Neural progenitor cell (in vitro differentiated cells): ENCODE data around the gene VWA3B.

Experiments used
- EZH2 ChIP-seq: fragments of 200-600 bp; sonication (generic); IDR thresholded peaks from 2 replicates; pipeline ENCODE4 v1.6.1; 2017; ENCODE audit warnings: antibody characterized with exemption, mild to moderate bottlenecking, moderate library complexity
- EZH2phosphoT487 ChIP-seq: fragments of 200-600 bp; sonication (generic); IDR thresholded peaks from 2 replicates; pipeline ENCODE4 v1.6.1; 2017; ENCODE audit warnings: antibody characterized with exemption
- TF ChIP-seq, protein P1 (sequence below): fragments of 200-600 bp; sonication (generic); IDR thresholded peaks from 2 replicates; pipeline ENCODE4 v1.5.1; 2017; ENCODE audit warnings: antibody characterized with exemption, mild to moderate bottlenecking

DNA sequence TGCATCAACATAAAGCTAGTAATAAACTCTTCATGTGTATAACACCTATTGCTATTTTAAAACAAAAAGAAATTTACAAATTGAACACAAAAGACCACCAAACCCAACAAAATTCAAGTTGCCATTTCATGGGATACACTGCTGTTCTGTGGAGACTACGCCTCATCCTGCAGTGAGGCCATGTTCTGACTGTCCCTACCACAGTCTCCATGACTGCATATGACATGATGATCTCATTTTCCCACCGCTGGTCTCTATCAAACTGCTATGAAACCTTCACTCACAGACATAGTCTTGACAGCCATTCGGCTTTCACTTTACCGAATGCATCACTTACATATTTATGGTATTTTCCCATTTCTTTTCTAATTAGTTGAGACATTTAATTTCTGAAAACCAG, 21.2 kb upstream of the VWA3B start:
- TF ChIP-seq, protein P1, sequence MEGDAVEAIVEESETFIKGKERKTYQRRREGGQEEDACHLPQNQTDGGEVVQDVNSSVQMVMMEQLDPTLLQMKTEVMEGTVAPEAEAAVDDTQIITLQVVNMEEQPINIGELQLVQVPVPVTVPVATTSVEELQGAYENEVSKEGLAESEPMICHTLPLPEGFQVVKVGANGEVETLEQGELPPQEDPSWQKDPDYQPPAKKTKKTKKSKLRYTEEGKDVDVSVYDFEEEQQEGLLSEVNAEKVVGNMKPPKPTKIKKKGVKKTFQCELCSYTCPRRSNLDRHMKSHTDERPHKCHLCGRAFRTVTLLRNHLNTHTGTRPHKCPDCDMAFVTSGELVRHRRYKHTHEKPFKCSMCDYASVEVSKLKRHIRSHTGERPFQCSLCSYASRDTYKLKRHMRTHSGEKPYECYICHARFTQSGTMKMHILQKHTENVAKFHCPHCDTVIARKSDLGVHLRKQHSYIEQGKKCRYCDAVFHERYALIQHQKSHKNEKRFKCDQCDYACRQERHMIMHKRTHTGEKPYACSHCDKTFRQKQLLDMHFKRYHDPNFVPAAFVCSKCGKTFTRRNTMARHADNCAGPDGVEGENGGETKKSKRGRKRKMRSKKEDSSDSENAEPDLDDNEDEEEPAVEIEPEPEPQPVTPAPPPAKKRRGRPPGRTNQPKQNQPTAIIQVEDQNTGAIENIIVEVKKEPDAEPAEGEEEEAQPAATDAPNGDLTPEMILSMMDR = no peak
- TF ChIP-seq EZH2 (no peak), EZH2phosphoT487 (no peak)
